ENCODE data around the gene ACSL5. TPM values are rescaled to one million over a fixed set of nuclear protein-coding genes. Genes with fewer than 3 reads are reported as not detected.
A peak's percentile ranks its signal among the peaks of the same experiment; 100 is the strongest.

ACSL5 gene
- total RNA-seq, 1 donor from 2014 or later: 0.64 TPM

- no peaks in the 10 kb centered on the region for H3K27me3 Mint-ChIP-seq (ENCODE audit: unreplicated experiment)
- no peak for DNase-seq (ENCODE audit: low spot score)
- no peak overlapping the region for H3K27ac Mint-ChIP-seq (ENCODE audit: unreplicated experiment)
- peaks cover 8% of the 10 kb centered on the region for H3K4me1 Mint-ChIP-seq (ENCODE audit: unreplicated experiment)
- no peaks in the 10 kb centered on the region for H3K9me3 Mint-ChIP-seq (ENCODE audit: unreplicated experiment)
- TF ChIP-seq CTCF (IDR thresholded peaks at IDR 0.05; ENCODE audit: unreplicated experiment): no peak
- no peak overlapping the region for H3K4me3 Mint-ChIP-seq (ENCODE audit: unreplicated experiment)
- H3K36me3 Mint-ChIP-seq (ENCODE audit: low read depth, unreplicated experiment): no peaks in the 10 kb centered on the region
Measured at GRCh38 chr10:112359606-112360307, 14.2 kb upstream of the ACSL5 start.

GRCh38 chr10:112360308-112361270 lies 13.3 kb upstream of the ACSL5 start:
- no peaks in the 10 kb centered on the region for H3K27me3 Mint-ChIP-seq (ENCODE audit: unreplicated experiment)
- H3K4me3 Mint-ChIP-seq (ENCODE audit: unreplicated experiment): no peak overlapping the region
- DNase-seq (ENCODE audit: low spot score): no peak
- H3K9me3 Mint-ChIP-seq (ENCODE audit: unreplicated experiment): no peaks in the 10 kb centered on the region
- peaks cover 8% of the 10 kb centered on the region for H3K4me1 Mint-ChIP-seq (ENCODE audit: unreplicated experiment)
- H3K36me3 Mint-ChIP-seq (ENCODE audit: low read depth, unreplicated experiment): no peaks in the 10 kb centered on the region
- no peak for TF ChIP-seq CTCF (IDR thresholded peaks at IDR 0.05; ENCODE audit: unreplicated experiment)
- no peak overlapping the region for H3K27ac Mint-ChIP-seq (ENCODE audit: unreplicated experiment)

GRCh38 chr10:112361951-112362751 lies 11.8 kb upstream of the ACSL5 start:
- no peaks in the 10 kb centered on the region for H3K9me3 Mint-ChIP-seq (ENCODE audit: unreplicated experiment)
- no peaks in the 10 kb centered on the region for H3K36me3 Mint-ChIP-seq (ENCODE audit: low read depth, unreplicated experiment)
- H3K27ac Mint-ChIP-seq (ENCODE audit: unreplicated experiment): no peak overlapping the region
- H3K4me3 Mint-ChIP-seq (ENCODE audit: unreplicated experiment): no peak overlapping the region
- no peak for TF ChIP-seq CTCF (IDR thresholded peaks at IDR 0.05; ENCODE audit: unreplicated experiment)
- peak; percentile 41 for DNase-seq (ENCODE audit: low spot score)
- peaks cover 8% of the 10 kb centered on the region for H3K4me1 Mint-ChIP-seq (ENCODE audit: unreplicated experiment)
- H3K27me3 Mint-ChIP-seq (ENCODE audit: unreplicated experiment): no peaks in the 10 kb centered on the region

- H3K9me3 Mint-ChIP-seq (ENCODE audit: unreplicated experiment): no peaks in the 10 kb centered on the region
- no peaks in the 10 kb centered on the region for H3K36me3 Mint-ChIP-seq (ENCODE audit: low read depth, unreplicated experiment)
- no peaks in the 10 kb centered on the region for H3K27me3 Mint-ChIP-seq (ENCODE audit: unreplicated experiment)
- peaks cover 8% of the 10 kb centered on the region for H3K4me1 Mint-ChIP-seq (ENCODE audit: unreplicated experiment)
- no peak for TF ChIP-seq CTCF (IDR thresholded peaks at IDR 0.05; ENCODE audit: unreplicated experiment)
- DNase-seq (ENCODE audit: low spot score): no peak
- H3K4me3 Mint-ChIP-seq (ENCODE audit: unreplicated experiment): no peak overlapping the region
- no peak overlapping the region for H3K27ac Mint-ChIP-seq (ENCODE audit: unreplicated experiment)
Measured at GRCh38 chr10:112362833-112363232, 11.1 kb upstream of the ACSL5 start.
